HepG2 (cell line): ENCODE results near the gene TMC8. TPM values are rescaled to one million over a fixed set of nuclear protein-coding genes. Genes with fewer than 3 reads are reported as not detected.

Source experiments
- CAMTA2 ChIP-seq: sonication (generic); formaldehyde crosslinking; IDR thresholded peaks from 2 replicates; pipeline ENCODE4 v1.4.0; 2020; ENCODE audit warnings: mild to moderate bottlenecking, missing genetic modification reagents, borderline replicate concordance
- PITX1 ChIP-seq: sonication (generic); formaldehyde crosslinking; IDR thresholded peaks from 2 replicates; pipeline ENCODE4 v1.5.1; 2020; ENCODE audit warnings: mild to moderate bottlenecking, missing genetic modification reagents
- POLR2A ChIP-seq, 2 experiments: IDR thresholded peaks; 2 replicates each; pipeline ENCODE4 v1.6.1; 2011; ENCODE audit warnings: low read depth in 2 of 2, low read length in 2 of 2, mild to moderate bottlenecking in 1 of 2, moderate library complexity in 1 of 2; ENCODE audit not compliant: insufficient read depth in 1 of 2
- SUZ12 ChIP-seq: fragments of 150-350 bp; IDR thresholded peaks from 2 replicates; pipeline ENCODE4 v1.6.1; 2014; ENCODE audit warnings: low read depth, low read length
- TAF1 ChIP-seq: sonication (generic); formaldehyde crosslinking; IDR thresholded peaks from 2 replicates; pipeline ENCODE4 v1.4.0; 2020; ENCODE audit warnings: missing genetic modification reagents
- THAP11 ChIP-seq: IDR thresholded peaks from 2 replicates; pipeline ENCODE4 v1.6.1; 2016; ENCODE audit warnings: missing biosample characterization, missing genetic modification reagents
- ZFY ChIP-seq: sonication (generic); formaldehyde crosslinking; IDR thresholded peaks from 2 replicates; pipeline ENCODE4 v1.4.0; 2020; ENCODE audit warnings: missing genetic modification reagents
- ZNF350 ChIP-seq: sonication (generic); formaldehyde crosslinking; IDR thresholded peaks from 2 replicates; pipeline ENCODE4 v1.4.0; 2020; ENCODE audit warnings: mild to moderate bottlenecking, low read depth, missing genetic modification reagents, borderline replicate concordance
- polyA plus RNA-seq, 8 experiments: library from polyadenylated mRNA; depleted of rRNA in 3 of 8; stranded (reverse) in 7 of 8; unstranded in 1 of 8; fragments of >200 nt; fragmentation: Illumina TruSeq in 4 of 8; extraction: Trizol in 4 of 8; gene quantifications; 2 replicates each; pipeline versions ENCODE4 v1.2.1 to v1.2.3, GENCODE V29; 2011 to 2016; ENCODE audit warnings: low read depth in 4 of 8, missing spikeins in 1 of 8, mixed read lengths in 1 of 8; ENCODE audit not compliant: insufficient read depth in 1 of 8
- total RNA-seq, 5 experiments: library from RNA; depleted of rRNA; stranded (reverse); fragments of >200 nt; fragmentation: Illumina TruSeq; extraction: Trizol; gene quantifications; 2 replicates each; pipeline ENCODE4 v1.2.3, GENCODE V29; 2016; ENCODE audit warnings: low read depth in 1 of 5
- TF ChIP-seq, protein P1 (sequence below): sonication (generic); formaldehyde crosslinking; IDR thresholded peaks from 2 replicates; pipeline ENCODE4 v1.5.0; 2020; ENCODE audit warnings: missing genetic modification reagents
- TF ChIP-seq, protein P2 (sequence below): sonication (generic); formaldehyde crosslinking; IDR thresholded peaks from 2 replicates; pipeline ENCODE4 v1.4.0; 2020; ENCODE audit warnings: low read depth, missing genetic modification reagents
- TF ChIP-seq, protein P3 (sequence below): fragments of 450-650 bp; IDR thresholded peaks from 2 replicates; pipeline ENCODE4 v1.6.1; 2016
- TF ChIP-seq, protein P4 (sequence below): sonication (generic); formaldehyde crosslinking; conservative IDR thresholded peaks from 2 replicates; pipeline ENCODE4 v1.4.0; 2020; ENCODE audit warnings: mild to moderate bottlenecking, missing genetic modification reagents, moderate library complexity
- TF ChIP-seq, protein P5 (sequence below): IDR thresholded peaks from 2 replicates; pipeline ENCODE4 v1.6.1; 2012; ENCODE audit warnings: inconsistent platforms
- TF ChIP-seq, protein P6 (sequence below): sonication (generic); formaldehyde crosslinking; IDR thresholded peaks from 2 replicates; pipeline ENCODE4 v1.5.1; 2020; ENCODE audit warnings: missing genetic modification reagents, mild to moderate bottlenecking, borderline replicate concordance

The TMC8 gene
- total and polyA plus RNA-seq, 2 of the 13 experiments (the other 11 are each of a cell fraction or from before 2014, with no cell fraction given), result 0.53 to 7.8 TPM

DNA sequence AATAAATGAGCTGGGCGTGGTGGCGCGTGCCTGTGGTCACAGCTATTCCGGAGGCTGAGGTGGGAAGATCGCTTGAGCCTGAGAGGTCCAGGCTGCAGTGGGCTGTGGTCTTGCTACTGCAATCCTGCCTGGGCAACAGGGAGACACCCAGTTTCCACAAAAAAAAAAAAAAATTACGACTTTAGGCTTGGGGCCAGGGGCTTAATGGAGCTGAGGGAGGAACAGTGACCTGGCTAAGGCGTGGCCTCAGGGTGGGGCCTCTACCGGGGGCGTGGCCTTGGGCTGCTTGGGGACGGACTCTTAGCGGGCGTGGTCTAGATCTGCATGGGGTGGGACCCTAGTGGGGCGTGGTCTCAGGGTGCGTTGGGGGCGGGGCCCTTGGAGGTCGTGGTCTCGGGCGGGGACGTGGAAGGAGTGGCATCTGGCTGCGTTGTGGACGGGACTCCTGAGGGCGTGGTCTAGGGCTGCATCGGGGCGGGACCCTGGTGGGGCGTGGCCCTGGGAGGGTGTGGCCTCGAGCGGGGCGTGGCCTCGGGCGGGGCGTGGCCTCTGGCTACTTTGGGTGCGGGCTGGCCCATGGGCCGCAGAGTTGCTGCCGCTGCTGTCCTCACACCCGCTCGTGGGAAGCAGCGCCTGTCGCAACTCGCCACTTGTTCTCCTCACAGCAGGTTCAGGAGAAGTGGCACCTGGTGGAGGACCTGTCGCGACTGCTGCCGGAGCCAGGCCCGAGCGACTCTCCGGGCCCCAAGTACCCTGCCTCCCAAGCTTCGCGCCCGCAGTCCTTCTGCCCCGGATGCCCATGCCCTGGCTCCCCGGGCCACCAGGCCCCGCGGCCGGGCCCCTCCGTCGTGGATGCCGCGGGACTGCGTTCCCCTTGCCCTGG is 9.8 kb downstream of the TMC8 start (continued):
- TF ChIP-seq POLR2A (IDR thresholded peaks at IDR 0.05; ENCODE audit: insufficient read depth in 1 of 2, low read depth in 2 of 2, low read length in 2 of 2) (peak in 1 of 2 experiments; percentile 26; a peak in 1 of 4 replicates), PITX1 (peak; percentile 64; the same call in 1 of the 2 replicates), SUZ12 (no peak), TAF1 (peak; percentile 48; the same call in 1 of the 2 replicates), ZNF350 (peak; percentile 80), THAP11 (CRISPR knock-in tag) (0 out of 2 replicates have a peak, but pooled peaks have one; percentile 40), ZFY (CRISPR knock-in tag) (peak; percentile 58; the same call in 1 of the 2 replicates), CAMTA2 (peak; percentile 84; the same call in 1 of the 2 replicates)
- TF ChIP-seq, protein P1, sequence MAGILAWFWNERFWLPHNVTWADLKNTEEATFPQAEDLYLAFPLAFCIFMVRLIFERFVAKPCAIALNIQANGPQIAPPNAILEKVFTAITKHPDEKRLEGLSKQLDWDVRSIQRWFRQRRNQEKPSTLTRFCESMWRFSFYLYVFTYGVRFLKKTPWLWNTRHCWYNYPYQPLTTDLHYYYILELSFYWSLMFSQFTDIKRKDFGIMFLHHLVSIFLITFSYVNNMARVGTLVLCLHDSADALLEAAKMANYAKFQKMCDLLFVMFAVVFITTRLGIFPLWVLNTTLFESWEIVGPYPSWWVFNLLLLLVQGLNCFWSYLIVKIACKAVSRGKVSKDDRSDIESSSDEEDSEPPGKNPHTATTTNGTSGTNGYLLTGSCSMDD (CRISPR knock-in tag), result 0 out of 2 replicates have a peak, but pooled peaks have one; percentile 49
- TF ChIP-seq, protein P2, sequence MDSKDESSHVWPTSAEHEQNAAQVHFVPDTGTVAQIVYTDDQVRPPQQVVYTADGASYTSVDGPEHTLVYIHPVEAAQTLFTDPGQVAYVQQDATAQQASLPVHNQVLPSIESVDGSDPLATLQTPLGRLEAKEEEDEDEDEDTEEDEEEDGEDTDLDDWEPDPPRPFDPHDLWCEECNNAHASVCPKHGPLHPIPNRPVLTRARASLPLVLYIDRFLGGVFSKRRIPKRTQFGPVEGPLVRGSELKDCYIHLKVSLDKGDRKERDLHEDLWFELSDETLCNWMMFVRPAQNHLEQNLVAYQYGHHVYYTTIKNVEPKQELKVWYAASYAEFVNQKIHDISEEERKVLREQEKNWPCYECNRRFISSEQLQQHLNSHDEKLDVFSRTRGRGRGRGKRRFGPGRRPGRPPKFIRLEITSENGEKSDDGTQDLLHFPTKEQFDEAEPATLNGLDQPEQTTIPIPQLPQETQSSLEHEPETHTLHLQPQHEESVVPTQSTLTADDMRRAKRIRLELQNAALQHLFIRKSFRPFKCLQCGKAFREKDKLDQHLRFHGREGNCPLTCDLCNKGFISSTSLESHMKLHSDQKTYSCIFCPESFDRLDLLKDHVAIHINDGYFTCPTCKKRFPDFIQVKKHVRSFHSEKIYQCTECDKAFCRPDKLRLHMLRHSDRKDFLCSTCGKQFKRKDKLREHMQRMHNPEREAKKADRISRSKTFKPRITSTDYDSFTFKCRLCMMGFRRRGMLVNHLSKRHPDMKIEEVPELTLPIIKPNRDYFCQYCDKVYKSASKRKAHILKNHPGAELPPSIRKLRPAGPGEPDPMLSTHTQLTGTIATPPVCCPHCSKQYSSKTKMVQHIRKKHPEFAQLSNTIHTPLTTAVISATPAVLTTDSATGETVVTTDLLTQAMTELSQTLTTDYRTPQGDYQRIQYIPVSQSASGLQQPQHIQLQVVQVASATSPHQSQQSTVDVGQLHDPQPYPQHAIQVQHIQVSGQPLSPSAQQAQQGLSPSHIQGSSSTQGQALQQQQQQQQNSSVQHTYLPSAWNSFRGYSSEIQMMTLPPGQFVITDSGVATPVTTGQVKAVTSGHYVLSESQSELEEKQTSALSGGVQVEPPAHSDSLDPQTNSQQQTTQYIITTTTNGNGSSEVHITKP, result no peak; the same call in 1 of the 2 replicates
- TF ChIP-seq, protein P3, sequence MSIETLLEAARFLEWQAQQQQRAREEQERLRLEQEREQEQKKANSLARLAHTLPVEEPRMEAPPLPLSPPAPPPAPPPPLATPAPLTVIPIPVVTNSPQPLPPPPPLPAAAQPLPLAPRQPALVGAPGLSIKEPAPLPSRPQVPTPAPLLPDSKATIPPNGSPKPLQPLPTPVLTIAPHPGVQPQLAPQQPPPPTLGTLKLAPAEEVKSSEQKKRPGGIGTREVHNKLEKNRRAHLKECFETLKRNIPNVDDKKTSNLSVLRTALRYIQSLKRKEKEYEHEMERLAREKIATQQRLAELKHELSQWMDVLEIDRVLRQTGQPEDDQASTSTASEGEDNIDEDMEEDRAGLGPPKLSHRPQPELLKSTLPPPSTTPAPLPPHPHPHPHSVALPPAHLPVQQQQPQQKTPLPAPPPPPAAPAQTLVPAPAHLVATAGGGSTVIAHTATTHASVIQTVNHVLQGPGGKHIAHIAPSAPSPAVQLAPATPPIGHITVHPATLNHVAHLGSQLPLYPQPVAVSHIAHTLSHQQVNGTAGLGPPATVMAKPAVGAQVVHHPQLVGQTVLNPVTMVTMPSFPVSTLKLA, result peak; percentile 78
- TF ChIP-seq, protein P4, sequence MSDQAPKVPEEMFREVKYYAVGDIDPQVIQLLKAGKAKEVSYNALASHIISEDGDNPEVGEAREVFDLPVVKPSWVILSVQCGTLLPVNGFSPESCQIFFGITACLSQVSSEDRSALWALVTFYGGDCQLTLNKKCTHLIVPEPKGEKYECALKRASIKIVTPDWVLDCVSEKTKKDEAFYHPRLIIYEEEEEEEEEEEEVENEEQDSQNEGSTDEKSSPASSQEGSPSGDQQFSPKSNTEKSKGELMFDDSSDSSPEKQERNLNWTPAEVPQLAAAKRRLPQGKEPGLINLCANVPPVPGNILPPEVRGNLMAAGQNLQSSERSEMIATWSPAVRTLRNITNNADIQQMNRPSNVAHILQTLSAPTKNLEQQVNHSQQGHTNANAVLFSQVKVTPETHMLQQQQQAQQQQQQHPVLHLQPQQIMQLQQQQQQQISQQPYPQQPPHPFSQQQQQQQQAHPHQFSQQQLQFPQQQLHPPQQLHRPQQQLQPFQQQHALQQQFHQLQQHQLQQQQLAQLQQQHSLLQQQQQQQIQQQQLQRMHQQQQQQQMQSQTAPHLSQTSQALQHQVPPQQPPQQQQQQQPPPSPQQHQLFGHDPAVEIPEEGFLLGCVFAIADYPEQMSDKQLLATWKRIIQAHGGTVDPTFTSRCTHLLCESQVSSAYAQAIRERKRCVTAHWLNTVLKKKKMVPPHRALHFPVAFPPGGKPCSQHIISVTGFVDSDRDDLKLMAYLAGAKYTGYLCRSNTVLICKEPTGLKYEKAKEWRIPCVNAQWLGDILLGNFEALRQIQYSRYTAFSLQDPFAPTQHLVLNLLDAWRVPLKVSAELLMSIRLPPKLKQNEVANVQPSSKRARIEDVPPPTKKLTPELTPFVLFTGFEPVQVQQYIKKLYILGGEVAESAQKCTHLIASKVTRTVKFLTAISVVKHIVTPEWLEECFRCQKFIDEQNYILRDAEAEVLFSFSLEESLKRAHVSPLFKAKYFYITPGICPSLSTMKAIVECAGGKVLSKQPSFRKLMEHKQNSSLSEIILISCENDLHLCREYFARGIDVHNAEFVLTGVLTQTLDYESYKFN (CRISPR knock-in tag), result peak; percentile 40; the same call in 1 of the 2 replicates
- TF ChIP-seq, protein P5, sequence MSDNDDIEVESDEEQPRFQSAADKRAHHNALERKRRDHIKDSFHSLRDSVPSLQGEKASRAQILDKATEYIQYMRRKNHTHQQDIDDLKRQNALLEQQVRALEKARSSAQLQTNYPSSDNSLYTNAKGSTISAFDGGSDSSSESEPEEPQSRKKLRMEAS, result peak; percentile 48
- TF ChIP-seq, protein P6, sequence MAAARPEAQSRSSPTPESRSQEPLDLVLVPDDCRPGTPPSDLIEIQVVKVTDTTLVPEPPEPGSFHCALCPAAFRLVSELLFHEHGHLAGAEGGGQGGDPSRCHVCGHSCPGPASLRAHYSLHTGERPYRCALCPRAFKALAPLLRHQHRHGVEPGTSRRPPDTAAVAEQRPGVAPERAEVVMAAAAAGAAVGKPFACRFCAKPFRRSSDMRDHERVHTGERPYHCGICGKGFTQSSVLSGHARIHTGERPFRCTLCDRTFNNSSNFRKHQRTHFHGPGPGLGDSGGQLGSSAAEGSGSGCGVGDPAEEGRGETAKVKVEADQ (CRISPR knock-in tag), result 0 out of 2 replicates have a peak, but pooled peaks have one; percentile 74
